Mesenchymal stem cell (in vitro differentiated cells and primary cell): ENCODE measurements around the gene DFFB.
"Not testable (repeated sequence)": the region's sequence is repeated elsewhere in the genome, so short reads cannot be mapped to it uniquely, and the experiment has no call there.

Experiments
- DNase-seq: peaks from one replicate; pipeline ENCODE4 v3.0.0-alpha.2; 2013
- H2AFZ ChIP-seq: one replicate; pipeline ENCODE4 v1.6.1; 2013; ENCODE audit warnings: low read depth, mild to moderate bottlenecking, control low read depth, inconsistent platforms, low read length, moderate library complexity
- H2AK5ac ChIP-seq: 2 replicates; pipeline ENCODE4 v1.6.1; 2013; ENCODE audit warnings: low read length, moderate library complexity, mild to moderate bottlenecking, inconsistent platforms; ENCODE audit not compliant: severe bottlenecking
- H2BK120ac ChIP-seq: one replicate; pipeline ENCODE4 v1.6.1; 2013; ENCODE audit warnings: low read depth, mild to moderate bottlenecking, inconsistent platforms, low read length, moderate library complexity
- H2BK12ac ChIP-seq, 2 experiments: one replicate each; pipeline ENCODE4 v1.6.1; 2013; ENCODE audit warnings: inconsistent platforms in 2 of 2, low read length in 2 of 2, mild to moderate bottlenecking in 2 of 2, moderate library complexity in 2 of 2, control low read depth in 1 of 2
- H2BK15ac ChIP-seq: one replicate; pipeline ENCODE4 v1.6.1; 2013; ENCODE audit warnings: mild to moderate bottlenecking, low read depth, inconsistent platforms; ENCODE audit not compliant: poor library complexity, severe bottlenecking
- H2BK5ac ChIP-seq: 2 replicates; pipeline ENCODE4 v1.6.1; 2013; ENCODE audit warnings: low read depth, mild to moderate bottlenecking, low read length, control low read depth, inconsistent platforms; ENCODE audit not compliant: poor library complexity, severe bottlenecking
- H3K14ac ChIP-seq, 2 experiments: one replicate each; pipeline ENCODE4 v1.6.1; 2013; ENCODE audit warnings: inconsistent platforms in 2 of 2, low read length in 2 of 2, control low read depth in 1 of 2, mild to moderate bottlenecking in 1 of 2, moderate library complexity in 1 of 2
- H3K18ac ChIP-seq, 2 experiments: one replicate each; pipeline ENCODE4 v1.6.1; 2013; ENCODE audit warnings: inconsistent platforms in 2 of 2, low read length in 2 of 2, control low read depth in 1 of 2, low read depth in 1 of 2, mild to moderate bottlenecking in 1 of 2
- H3K23ac ChIP-seq, 2 experiments: one replicate each; pipeline ENCODE4 v1.6.1; 2013; ENCODE audit warnings: inconsistent platforms in 2 of 2, low read length in 2 of 2, mild to moderate bottlenecking in 2 of 2, moderate library complexity in 2 of 2, control low read depth in 1 of 2
- H3K27ac ChIP-seq: 2 replicates; pipeline ENCODE4 v1.5.1; 2013; ENCODE audit warnings: mild to moderate bottlenecking, moderate library complexity, low read length, control low read depth, inconsistent platforms; ENCODE audit not compliant: poor library complexity, severe bottlenecking
- H3K27me3 ChIP-seq, 2 experiments: 2 replicates each; pipeline versions ENCODE4 v1.6.1 to v1.7.0; 2013; ENCODE audit warnings: low read length in 2 of 2, mild to moderate bottlenecking in 2 of 2, moderate library complexity in 2 of 2, control low read depth in 1 of 2, inconsistent platforms in 1 of 2; ENCODE audit not compliant: control insufficient read depth in 1 of 2, insufficient read depth in 1 of 2
- H3K36me3 ChIP-seq, 2 experiments: 2 replicates each; pipeline versions ENCODE4 v1.6.1 to v1.7.0; 2013; ENCODE audit warnings: low read length in 2 of 2, control low read depth in 1 of 2, inconsistent platforms in 1 of 2, low read depth in 1 of 2, mild to moderate bottlenecking in 1 of 2; ENCODE audit not compliant: insufficient read depth in 2 of 2, control insufficient read depth in 1 of 2
- H3K4ac ChIP-seq, 2 experiments: one replicate each; pipeline ENCODE4 v1.6.1; 2013; ENCODE audit warnings: inconsistent platforms in 2 of 2, low read length in 2 of 2, mild to moderate bottlenecking in 2 of 2, moderate library complexity in 2 of 2, control low read depth in 1 of 2, low read depth in 1 of 2
- H3K4me1 ChIP-seq: 2 replicates; pipeline ENCODE4 v1.6.1; 2013; ENCODE audit warnings: low read depth, low read length, control low read depth; ENCODE audit not compliant: control insufficient read depth, insufficient read depth
- H3K4me2 ChIP-seq: 2 replicates; pipeline ENCODE4 v1.6.1; 2013; ENCODE audit warnings: low read length, mild to moderate bottlenecking, inconsistent platforms; ENCODE audit not compliant: poor library complexity, severe bottlenecking
- H3K4me3 ChIP-seq, 2 experiments: 2 replicates each; pipeline versions ENCODE4 v1.5.1 to v1.7.0; 2013; ENCODE audit warnings: low read length in 2 of 2, mild to moderate bottlenecking in 2 of 2, control low read depth in 1 of 2, low read depth in 1 of 2; ENCODE audit not compliant: insufficient read depth in 1 of 2
- H3K79me1 ChIP-seq: replicated peaks from 2 replicates; pipeline ENCODE4 v1.6.1; 2013; ENCODE audit warnings: mild to moderate bottlenecking, control low read depth, low read length, inconsistent platforms; ENCODE audit not compliant: poor library complexity, severe bottlenecking
- H3K9ac ChIP-seq: 2 replicates; pipeline ENCODE4 v1.7.0; 2013; ENCODE audit warnings: mild to moderate bottlenecking, low read length, moderate library complexity
- H3K9me3 ChIP-seq: 2 replicates; pipeline ENCODE4 v1.7.0; 2013; ENCODE audit warnings: mild to moderate bottlenecking, low read length; ENCODE audit not compliant: control insufficient read depth
- H4K8ac ChIP-seq: one replicate; pipeline ENCODE4 v1.6.1; 2013; ENCODE audit warnings: inconsistent platforms, mild to moderate bottlenecking, low read length, moderate library complexity
- H4K91ac ChIP-seq: one replicate; pipeline ENCODE4 v1.6.1; 2013; ENCODE audit warnings: mild to moderate bottlenecking, low read length, inconsistent platforms
- WGBS: methylation state at CpG from one replicate; pipeline ENCODE4 v1.1.7; 2013; ENCODE audit warnings: mixed read lengths; 5-methylcytosine and 5-hydroxymethylcytosine counted together

Gene DFFB

DNA sequence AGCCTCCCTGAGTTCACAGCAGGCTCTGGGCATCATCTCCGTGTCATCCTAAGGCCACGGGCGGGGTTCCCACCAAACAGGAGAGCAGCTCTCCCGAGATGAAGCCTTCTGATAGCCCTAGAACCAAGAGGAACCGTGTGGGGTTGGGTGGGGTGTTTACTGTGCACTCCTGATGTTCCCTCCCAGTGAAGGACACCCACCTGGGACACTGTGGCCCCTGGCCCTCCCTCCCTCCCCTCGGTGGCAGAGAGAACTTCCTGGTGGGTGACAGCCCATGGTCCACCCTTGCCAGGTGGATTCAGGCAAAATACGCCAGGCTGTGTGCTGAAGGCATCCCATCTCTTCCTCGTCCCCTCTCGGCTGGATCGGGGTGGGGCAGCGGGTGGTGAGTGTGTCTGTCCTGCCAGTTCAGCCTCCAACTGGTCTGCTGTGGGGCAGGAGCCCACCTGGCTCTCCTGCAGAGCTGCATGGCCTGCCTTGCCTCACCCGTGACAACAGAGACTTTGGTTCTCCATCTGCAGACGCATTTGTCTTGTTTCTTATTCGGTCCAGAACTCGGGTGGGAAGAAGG lies 58.4 kb downstream of the DFFB start:
- Histone ChIP-seq H2BK5ac (no peak overlapping the region), H3K9ac (no peak overlapping the region), H4K8ac (no peak overlapping the region)

DNA sequence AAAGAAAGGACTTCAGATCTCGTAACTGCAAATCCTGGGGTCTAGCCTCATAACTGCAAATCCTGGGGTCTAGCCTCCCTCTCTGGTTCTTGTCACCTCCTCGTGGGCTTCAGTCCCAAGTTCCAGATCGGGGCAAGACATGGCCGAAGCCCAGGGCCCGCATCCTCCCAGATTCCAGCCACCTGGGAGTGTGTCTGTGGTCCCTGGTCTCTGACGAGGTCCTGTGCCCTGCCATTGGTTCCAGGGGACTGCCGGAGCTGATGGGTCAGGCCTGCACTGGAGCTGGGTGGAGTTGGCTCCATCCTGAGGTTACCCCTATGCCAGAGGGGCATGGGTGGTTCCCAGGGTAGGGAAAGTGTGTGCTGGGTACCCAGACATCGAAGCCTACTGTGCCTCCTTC lies 60.5 kb downstream of the DFFB start:
- Histone ChIP-seq H3K4ac (no peak overlapping the region), H3K79me1 (no peaks in the 10 kb centered on the region), H3K4me3 (no peak overlapping the region), H3K18ac (no peak overlapping the region), H3K9me3 (no peaks in the 10 kb centered on the region), H4K8ac (no peak overlapping the region), H3K14ac (no peak overlapping the region), H2BK5ac (no peak overlapping the region), H2BK120ac (no peak overlapping the region), H3K36me3 (peaks cover 0 to 5% of the 10 kb centered on the region in 2 experiments), H3K27ac (no peak overlapping the region), H2AK5ac (no peak overlapping the region), H3K4me2 (no peak overlapping the region), H4K91ac (no peak overlapping the region), H3K27me3 (peaks cover 0 to 10% of the 10 kb centered on the region in 2 experiments), H3K23ac (no peak overlapping the region), H2BK15ac (no peak overlapping the region), H2AFZ (no peak overlapping the region), H3K4me1 (peaks cover 2% of the 10 kb centered on the region), H2BK12ac (no peak overlapping the region), H3K9ac (no peak overlapping the region)
- 72% methylated on average over 8 of the region's 8 CpGs for WGBS
- DNase-seq = no peak

More for the DNA sequence above, 58.4 kb downstream of the DFFB start:
- Histone ChIP-seq H3K23ac (no peak overlapping the region), H3K79me1 (no peaks in the 10 kb centered on the region), H3K9me3 (no peaks in the 10 kb centered on the region), H3K4me1 (peaks cover 8% of the 10 kb centered on the region), H3K4me3 (no peak overlapping the region), H2BK12ac (no peak overlapping the region), H3K27me3 (peaks cover 10 to 16% of the 10 kb centered on the region in 2 experiments), H4K91ac (peak overlapping the region; percentile 58), H3K27ac (no peak overlapping the region), H2AK5ac (no peak overlapping the region), H3K36me3 (peaks cover 0 to 10% of the 10 kb centered on the region in 2 experiments), H2BK120ac (no peak overlapping the region), H3K4me2 (no peak overlapping the region), H3K18ac (no peak overlapping the region), H3K4ac (no peak overlapping the region), H3K14ac (no peak overlapping the region), H2AFZ (no peak overlapping the region), H2BK15ac (no peak overlapping the region)
- WGBS = 90% methylated on average over 15 of the region's 15 CpGs
- no peak for DNase-seq

DNA sequence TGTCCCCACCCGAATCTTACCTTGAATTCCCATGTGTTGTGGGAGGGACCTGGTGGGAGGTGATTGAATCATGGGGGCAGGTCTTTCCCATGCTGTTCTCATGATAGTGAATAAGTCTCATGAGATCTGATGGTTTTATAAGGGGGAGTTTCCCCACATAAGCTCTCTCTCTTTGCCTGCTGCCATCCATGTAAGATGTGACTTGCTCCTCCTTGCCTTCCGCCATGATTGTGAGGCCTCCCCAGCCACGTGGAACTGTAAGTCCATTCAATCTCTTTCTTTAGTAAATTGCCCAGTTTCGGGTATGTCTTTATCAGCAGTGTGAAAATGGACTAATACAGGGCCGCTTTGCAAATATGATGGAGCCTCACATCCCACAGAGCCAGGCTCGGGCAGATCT lies 61.1 kb downstream of the DFFB start:
- WGBS = 74% methylated on average over 6 of the region's 6 CpGs
- H3K27me3 ChIP-seq = peaks cover 0 to 16% of the 10 kb centered on the region in 2 experiments

DNA sequence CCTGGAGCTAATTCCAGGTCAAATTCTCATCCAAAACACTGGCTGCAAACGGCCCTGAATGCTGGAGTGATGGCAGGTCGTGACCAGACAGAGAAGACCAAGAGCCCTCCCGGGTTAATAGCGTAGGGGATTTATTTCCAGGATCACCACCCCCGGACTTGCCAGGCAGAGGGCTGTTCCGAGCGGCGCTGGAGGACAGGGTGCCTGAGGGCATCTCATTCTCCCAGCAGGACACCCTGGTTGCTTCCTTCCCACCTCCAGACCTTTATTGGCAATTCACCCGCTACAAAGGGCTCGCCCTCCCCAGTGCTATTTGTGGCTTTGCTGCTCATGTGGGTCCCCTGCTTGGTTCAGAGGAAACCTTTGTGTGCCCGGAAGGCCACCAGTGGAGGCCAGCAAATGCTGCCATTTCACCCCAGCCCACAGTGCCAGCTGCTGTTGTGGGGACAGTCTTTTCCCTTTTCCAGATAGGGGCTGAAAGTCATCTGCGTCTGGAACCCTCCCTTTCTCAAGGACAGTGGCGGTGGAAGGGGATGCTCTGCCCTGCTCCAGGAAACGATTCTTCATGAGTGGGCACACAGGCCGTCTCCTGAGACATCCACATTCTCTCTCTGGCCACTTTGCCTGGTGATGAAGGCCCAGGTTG lies 61.8 kb downstream of the DFFB start:
- Histone ChIP-seq H4K91ac (no peak overlapping the region), H2AK5ac (no peak overlapping the region), H3K27me3 (peaks cover 0 to 22% of the 10 kb centered on the region in 2 experiments), H3K36me3 (no peaks in the 10 kb centered on the region), H2AFZ (no peak overlapping the region), H3K79me1 (no peaks in the 10 kb centered on the region), H3K4me3 (no peak overlapping the region), H2BK15ac (no peak overlapping the region), H2BK5ac (no peak overlapping the region), H3K4me2 (no peak overlapping the region), H3K27ac (no peak overlapping the region), H3K9ac (no peak overlapping the region), H3K9me3 (no peaks in the 10 kb centered on the region), H3K18ac (no peak overlapping the region), H2BK12ac (no peak overlapping the region), H3K4ac (no peak overlapping the region), H2BK120ac (no peak overlapping the region), H3K4me1 (peaks cover 2% of the 10 kb centered on the region), H3K23ac (no peak overlapping the region), H4K8ac (no peak overlapping the region), H3K14ac (no peak overlapping the region)
- DNase-seq = no peak
- 74% methylated on average over 15 of the region's 15 CpGs for WGBS

More for the DNA sequence above, 61.1 kb downstream of the DFFB start:
- not testable (repeated sequence) for H3K4me2 ChIP-seq, H2AFZ ChIP-seq, H3K79me1 ChIP-seq, H3K4me1 ChIP-seq, H3K23ac ChIP-seq, H2AK5ac ChIP-seq, H3K9me3 ChIP-seq, H3K4me3 ChIP-seq, H4K8ac ChIP-seq, H2BK5ac ChIP-seq, H2BK15ac ChIP-seq, H3K9ac ChIP-seq, H3K36me3 ChIP-seq, DNase-seq, H2BK120ac ChIP-seq, H4K91ac ChIP-seq, H3K27ac ChIP-seq, H3K4ac ChIP-seq, H3K14ac ChIP-seq, H3K18ac ChIP-seq, H2BK12ac ChIP-seq
